GM12891 (cell line): ENCODE measurements around the gene SLAMF6.

ENCODE experiments used
- PAX5 ChIP-seq: IDR thresholded peaks from 2 replicates; pipeline ENCODE4 v1.6.1; 2011; ENCODE audit warnings: low read length, moderate library complexity, mild to moderate bottlenecking; ENCODE audit not compliant: insufficient read depth, severe bottlenecking
- POLR2A ChIP-seq: IDR thresholded peaks from 2 replicates; pipeline ENCODE4 v1.6.1; 2011; ENCODE audit warnings: low read depth, low read length, control low read depth
- POLR2AphosphoS5 ChIP-seq: IDR thresholded peaks from 2 replicates; pipeline ENCODE4 v1.6.1; 2011; ENCODE audit warnings: low read depth, low read length, control low read depth
- SPI1 ChIP-seq: IDR thresholded peaks from 2 replicates; pipeline ENCODE4 v1.6.1; 2011; ENCODE audit warnings: low read depth, low read length, control low read depth
- TAF1 ChIP-seq: IDR thresholded peaks from 2 replicates; pipeline ENCODE4 v1.6.1; 2011; ENCODE audit warnings: low read depth, low read length, control low read depth

GRCh38 chr1:160499631-160500030 lies 23.4 kb downstream of the SLAMF6 start:
- TF ChIP-seq POLR2A (no peak), POLR2AphosphoS5 (no peak), PAX5 (no peak), TAF1 (no peak), SPI1 (no peak)
